Calu3 (cell line): ENCODE results near the gene AHCYL1. TPM values are rescaled to one million over a fixed set of nuclear protein-coding genes. Genes with fewer than 3 reads are reported as not detected.
A peak's percentile ranks its signal among the peaks of the same experiment; 100 is the strongest.

Experiments used
- BruUV-seq: library from RNA; stranded (reverse); fragments of 400-500 nt; replicated peaks from 2 replicates; lab custom pipeline; 2021; lab: Mats Ljungman, UMichigan
- CTCF ChIA-PET: fragments of 300-600 bp; sonication (Branson Sonifier 250); formaldehyde crosslinking; loops from one replicate; lab custom pipeline; 2022; ENCODE audit warnings: antibody characterized with exemption; lab: Charles Lee
- DNase-seq: peaks from one replicate; pipeline ENCODE4 v3.0.0; 2022
- H3K27ac Mint-ChIP-seq: one replicate; pipeline ENCODE4 v1.8.0; 2022; ENCODE audit warnings: mixed read lengths; ENCODE audit not compliant: unreplicated experiment
- H3K27me3 Mint-ChIP-seq: one replicate; pipeline ENCODE4 v1.8.0; 2022; ENCODE audit warnings: mixed read lengths; ENCODE audit not compliant: unreplicated experiment
- H3K36me3 Mint-ChIP-seq: one replicate; pipeline ENCODE4 v1.8.0; 2022; ENCODE audit warnings: mild to moderate bottlenecking, moderate library complexity, mixed read lengths; ENCODE audit not compliant: insufficient read depth, unreplicated experiment
- H3K4me1 Mint-ChIP-seq: one replicate; pipeline ENCODE4 v1.8.0; 2022; ENCODE audit warnings: mild to moderate bottlenecking, low read depth, mixed read lengths; ENCODE audit not compliant: unreplicated experiment
- H3K4me3 Mint-ChIP-seq: one replicate; pipeline ENCODE4 v1.8.0; 2022; ENCODE audit warnings: mild to moderate bottlenecking, low read depth, moderate library complexity, mixed read lengths; ENCODE audit not compliant: unreplicated experiment
- H3K9me3 Mint-ChIP-seq: one replicate; pipeline ENCODE4 v1.8.0; 2022; ENCODE audit warnings: low read depth, mixed read lengths; ENCODE audit not compliant: unreplicated experiment
- CTCF ChIP-seq: fragments of 200-600 bp; IDR thresholded peaks from one replicate; pipeline ENCODE4 v1.8.0; 2022; ENCODE audit warnings: antibody characterized with exemption; ENCODE audit not compliant: unreplicated experiment
- intact Hi-C: fragments of 100-400 bp; cut with micrococcal nuclease; formaldehyde crosslinking; loops from one replicate; pipeline ENCODE4 v1.10.0; 2022; ENCODE audit not compliant: unreplicated experiment
- total RNA-seq: library from RNA; stranded (reverse); gene quantifications from 2 replicates; pipeline ENCODE4 v1.2.3, GENCODE V29; 2022

AHCYL1 gene
- total RNA-seq, 1 experiment from 2014 or later = 56.5 TPM

DNA sequence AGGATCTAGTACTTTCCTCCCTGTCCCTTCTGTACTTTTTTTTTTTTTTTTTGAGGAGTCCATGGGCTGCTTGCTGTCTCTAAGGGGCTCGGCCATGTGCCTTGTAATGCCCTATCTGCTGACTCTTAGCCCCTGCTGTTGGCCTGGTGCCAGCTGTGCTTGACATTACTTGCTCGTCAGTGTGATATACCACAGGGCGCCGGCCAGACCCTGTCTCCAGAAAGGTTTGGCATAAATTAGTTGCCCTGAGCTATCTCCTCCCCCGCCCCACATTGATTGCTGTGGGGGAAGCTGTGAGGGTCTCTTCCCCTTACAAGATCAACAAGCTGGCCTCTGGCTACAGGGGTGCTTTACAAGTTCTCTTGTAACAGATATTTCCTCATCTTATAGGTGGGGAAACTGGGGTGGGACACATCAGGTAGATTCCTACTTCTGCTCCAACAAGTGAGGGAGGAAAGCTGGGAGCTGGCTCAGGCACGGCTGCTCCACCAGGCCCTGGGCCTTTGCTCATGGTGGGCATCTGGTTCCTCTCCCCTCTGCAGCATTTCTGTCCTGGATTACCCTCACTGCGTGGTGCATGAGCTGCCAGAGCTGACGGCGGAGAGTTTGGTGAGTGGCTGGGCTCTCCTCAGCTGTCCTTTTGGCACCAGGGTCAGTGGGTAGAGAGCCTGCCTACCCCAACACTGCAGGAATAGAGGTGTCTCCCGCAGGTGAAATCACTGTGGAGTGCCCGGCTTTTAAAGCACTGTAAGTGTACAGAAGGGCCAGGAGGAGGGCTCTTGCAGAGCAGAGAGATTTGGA, 65.4 kb downstream of the AHCYL1 start:
- peaks cover 10% of the 10 kb centered on the region for H3K4me1 Mint-ChIP-seq
- no TSS peak for BruUV-seq
- no peaks in the 10 kb centered on the region for H3K9me3 Mint-ChIP-seq
- H3K36me3 Mint-ChIP-seq = peaks cover 39% of the 10 kb centered on the region
- no peak for DNase-seq
- no peak for TF ChIP-seq CTCF
- CTCF ChIA-PET = interaction anchor here (0.5 kb wide), 1 partner anchor 22 kb away, joined by 3 read pairs; no protein-coding TSS in a partner anchor
- no peak overlapping the region for H3K27ac Mint-ChIP-seq
- H3K27me3 Mint-ChIP-seq = no peaks in the 10 kb centered on the region
- H3K4me3 Mint-ChIP-seq = no peak overlapping the region
- intact Hi-C loops = no loop called here

- TF ChIP-seq CTCF = no peak
- intact Hi-C loops = no loop called here
- no TSS peak for BruUV-seq
- Mint-ChIP-seq H3K9me3 (no peaks in the 10 kb centered on the region), H3K27me3 (no peaks in the 10 kb centered on the region), H3K27ac (no peak overlapping the region), H3K4me1 (peaks cover 10% of the 10 kb centered on the region), H3K36me3 (peaks cover 35% of the 10 kb centered on the region), H3K4me3 (no peak overlapping the region)
- CTCF ChIA-PET = interaction anchor here (1.8 kb wide), 1 partner anchor 21 kb away, joined by 4 read pairs; no protein-coding TSS in a partner anchor
- DNase-seq = no peak
Measured at GRCh38 chr1:110050602-110051261, 66.2 kb downstream of the AHCYL1 start.

DNA sequence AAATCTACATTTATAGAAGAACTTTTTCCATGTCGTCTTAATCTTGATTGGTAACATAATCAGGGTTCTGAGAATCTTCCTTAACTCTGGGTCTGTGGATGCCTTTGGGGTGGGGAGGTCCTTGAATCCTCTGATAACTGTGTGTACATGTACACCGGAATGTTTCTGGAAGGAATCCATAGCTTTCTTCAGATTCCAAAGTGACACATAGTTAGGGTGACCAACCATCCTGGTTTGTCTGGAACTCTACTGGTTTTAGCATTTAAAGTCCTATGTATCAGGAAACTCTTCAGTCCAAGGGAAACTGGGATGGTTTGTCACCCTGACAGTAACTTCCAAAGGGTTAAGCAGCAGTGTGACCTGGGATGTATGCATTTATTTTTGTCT, 66.7 kb downstream of the AHCYL1 start:
- CTCF ChIA-PET = interaction anchor here (1.8 kb wide), 1 partner anchor 22 kb away, joined by 4 read pairs; no protein-coding TSS in a partner anchor
- intact Hi-C loops = no loop called here
- H3K27me3 Mint-ChIP-seq = no peaks in the 10 kb centered on the region
- no peak for DNase-seq
- no peak overlapping the region for H3K4me3 Mint-ChIP-seq
- TF ChIP-seq CTCF = no peak
- peaks cover 32% of the 10 kb centered on the region for H3K36me3 Mint-ChIP-seq
- H3K9me3 Mint-ChIP-seq = no peaks in the 10 kb centered on the region
- BruUV-seq = no TSS peak
- peaks cover 10% of the 10 kb centered on the region for H3K4me1 Mint-ChIP-seq
- no peak overlapping the region for H3K27ac Mint-ChIP-seq

DNA sequence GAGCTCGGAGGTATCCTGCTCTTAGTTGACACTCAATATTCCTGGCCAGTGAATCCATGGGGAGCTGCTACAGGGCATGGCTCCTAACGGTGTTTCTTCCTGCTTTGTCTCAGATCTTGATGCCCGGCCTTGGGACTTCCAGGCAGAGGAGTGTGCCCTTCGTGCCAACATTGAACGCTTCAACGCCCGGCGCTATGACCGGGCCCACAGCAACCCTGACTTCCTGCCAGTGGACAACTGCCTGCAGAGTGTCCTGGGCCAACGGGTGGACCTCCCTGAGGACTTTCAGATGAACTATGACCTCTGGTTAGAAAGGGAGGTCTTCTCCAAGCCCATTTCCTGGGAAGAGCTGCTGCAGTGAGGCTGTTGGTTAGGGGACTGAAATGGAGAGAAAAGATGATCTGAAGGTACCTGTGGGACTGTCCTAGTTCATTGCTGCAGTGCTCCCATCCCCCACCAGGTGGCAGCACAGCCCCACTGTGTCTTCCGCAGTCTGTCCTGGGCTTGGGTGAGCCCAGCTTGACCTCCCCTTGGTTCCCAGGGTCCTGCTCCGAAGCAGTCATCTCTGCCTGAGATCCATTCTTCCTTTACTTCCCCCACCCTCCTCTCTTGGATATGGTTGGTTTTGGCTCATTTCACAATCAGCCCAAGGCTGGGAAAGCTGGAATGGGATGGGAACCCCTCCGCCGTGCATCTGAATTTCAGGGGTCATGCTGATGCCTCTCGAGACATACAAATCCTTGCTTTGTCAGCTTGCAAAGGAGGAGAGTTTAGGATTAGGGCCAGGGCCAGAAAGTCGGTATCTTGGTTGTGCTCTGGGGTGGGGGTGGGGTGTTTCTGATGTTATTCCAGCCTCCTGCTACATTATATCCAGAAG, 69.2 kb downstream of the AHCYL1 start:
- intact Hi-C loops = no loop called here
- DNase-seq = peak; percentile 68
- no peak overlapping the region for H3K4me3 Mint-ChIP-seq
- peak; percentile 71 for TF ChIP-seq CTCF
- H3K27me3 Mint-ChIP-seq = no peaks in the 10 kb centered on the region
- H3K27ac Mint-ChIP-seq = no peak overlapping the region
- BruUV-seq = no TSS peak
- H3K4me1 Mint-ChIP-seq = peaks cover 3% of the 10 kb centered on the region
- H3K9me3 Mint-ChIP-seq = no peaks in the 10 kb centered on the region
- peaks cover 24% of the 10 kb centered on the region for H3K36me3 Mint-ChIP-seq
- CTCF ChIA-PET = no interaction called here
